ENCODE results near the gene AKR1B1. TPM values are rescaled to one million over a fixed set of nuclear protein-coding genes. Genes with fewer than 3 reads are reported as not detected.
A peak's percentile ranks its signal among the peaks of the same experiment; 100 is the strongest.

Gene AKR1B1
- total and polyA plus RNA-seq, 9 of the 15 experiments (the other 6 are each of a cell fraction or from before 2014, with no cell fraction given) = 2.0 to 10.6 (median 6.2) TPM

DNA sequence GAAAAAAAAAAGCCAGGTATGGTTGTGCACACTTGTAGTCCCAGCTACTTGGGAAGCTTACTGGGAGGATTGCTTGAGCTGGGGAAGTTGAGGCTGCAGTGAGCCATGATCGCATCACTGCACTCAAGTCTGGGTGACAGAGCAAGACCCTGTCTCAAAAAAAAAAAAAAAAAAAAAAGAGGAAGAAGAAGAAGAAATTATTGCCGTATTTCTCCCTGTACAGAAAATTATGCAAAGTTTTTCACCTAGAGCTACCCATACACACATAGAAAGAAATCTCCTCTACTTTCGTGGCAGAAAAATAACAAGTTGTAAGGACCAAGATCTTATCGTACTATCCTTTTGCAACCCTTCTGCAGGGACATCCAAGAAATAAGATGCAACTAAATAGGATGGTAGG lies 25.5 kb downstream of the AKR1B1 start:
- Histone ChIP-seq H3K27ac (ENCODE audit: extremely low read depth, low read depth, low read length) (no peak overlapping the region), H3K9me3 (replicated peaks; ENCODE audit: control insufficient read depth, insufficient read depth, low read depth, low read length) (no peaks in the 10 kb centered on the region), H3K79me2 (ENCODE audit: control insufficient read depth, insufficient read depth, low read length) (no peaks in the 10 kb centered on the region), H3K36me3 (ENCODE audit: control insufficient read depth, insufficient read depth, low read length) (no peaks in the 10 kb centered on the region), H2AFZ (ENCODE audit: low read depth, low read length) (no peak overlapping the region), H3K9me1 (ENCODE audit: control insufficient read depth, insufficient read depth, low read length) (no peaks in the 10 kb centered on the region), H3K4me3 (no peak overlapping the region), H3K4me1 (replicated peaks in 1 of 2; ENCODE audit: control insufficient read depth in 2 of 2, insufficient read depth in 2 of 2, low read length in 2 of 2) (peaks cover 4 to 6% of the 10 kb centered on the region in 2 experiments; a peak in 2 of 5 replicates), H3K4me2 (ENCODE audit: insufficient read depth, low read length) (no peak overlapping the region), H4K20me1 (replicated peaks; ENCODE audit: control insufficient read depth, insufficient read depth, low read length) (peaks cover 6% of the 10 kb centered on the region; the same call in 1 of the 2 replicates), H3K9ac (ENCODE audit: insufficient read depth in 1 of 2, low read depth in 2 of 2, low read length in 2 of 2) (no peak overlapping the region), H3K27me3 (ENCODE audit: control insufficient read depth in 2 of 2, insufficient read depth in 2 of 2, low read length in 2 of 2) (peaks cover 2 to 10% of the 10 kb centered on the region in 2 experiments; a peak in 2 of 5 replicates)
- 11% methylated on average over 4 of the region's 4 CpGs for WGBS (ENCODE audit: insufficient coverage, low coverage, missing lambda C conversion rate)
- no TSS peak for BruUV-seq (replicated peaks)
- FAIRE-seq (no peak), DNase-seq (ENCODE audit: extremely low read depth in 1 of 4, low spot score in 3 of 4) (no peak), ATAC-seq (no peak)
- no peak for TF ChIP-seq SLC30A9 (CRISPR knock-in tag; IDR thresholded peaks at IDR 0.05)
- no peak for TF ChIP-seq ZNF324 (CRISPR knock-in tag; IDR thresholded peaks at IDR 0.05)
- TF ChIP-seq EP400 (IDR thresholded peaks at IDR 0.05) = no peak
- TF ChIP-seq MYNN (IDR thresholded peaks at IDR 0.05) = no peak
- TF ChIP-seq MYNN (CRISPR knock-in tag; IDR thresholded peaks at IDR 0.05) = no peak
- 0 out of 2 replicates have a peak, but pooled peaks have one; percentile 12 for TF ChIP-seq PHF8 (IDR thresholded peaks at IDR 0.05; ENCODE audit: borderline replicate concordance, low read length)
- TF ChIP-seq, protein P1, sequence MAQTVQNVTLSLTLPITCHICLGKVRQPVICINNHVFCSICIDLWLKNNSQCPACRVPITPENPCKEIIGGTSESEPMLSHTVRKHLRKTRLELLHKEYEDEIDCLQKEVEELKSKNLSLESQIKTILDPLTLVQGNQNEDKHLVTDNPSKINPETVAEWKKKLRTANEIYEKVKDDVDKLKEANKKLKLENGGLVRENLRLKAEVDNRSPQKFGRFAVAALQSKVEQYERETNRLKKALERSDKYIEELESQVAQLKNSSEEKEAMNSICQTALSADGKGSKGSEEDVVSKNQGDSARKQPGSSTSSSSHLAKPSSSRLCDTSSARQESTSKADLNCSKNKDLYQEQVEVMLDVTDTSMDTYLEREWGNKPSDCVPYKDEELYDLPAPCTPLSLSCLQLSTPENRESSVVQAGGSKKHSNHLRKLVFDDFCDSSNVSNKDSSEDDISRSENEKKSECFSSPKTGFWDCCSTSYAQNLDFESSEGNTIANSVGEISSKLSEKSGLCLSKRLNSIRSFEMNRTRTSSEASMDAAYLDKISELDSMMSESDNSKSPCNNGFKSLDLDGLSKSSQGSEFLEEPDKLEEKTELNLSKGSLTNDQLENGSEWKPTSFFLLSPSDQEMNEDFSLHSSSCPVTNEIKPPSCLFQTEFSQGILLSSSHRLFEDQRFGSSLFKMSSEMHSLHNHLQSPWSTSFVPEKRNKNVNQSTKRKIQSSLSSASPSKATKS (CRISPR knock-in tag; IDR thresholded peaks at IDR 0.05) = no peak
- TF ChIP-seq, protein P2, sequence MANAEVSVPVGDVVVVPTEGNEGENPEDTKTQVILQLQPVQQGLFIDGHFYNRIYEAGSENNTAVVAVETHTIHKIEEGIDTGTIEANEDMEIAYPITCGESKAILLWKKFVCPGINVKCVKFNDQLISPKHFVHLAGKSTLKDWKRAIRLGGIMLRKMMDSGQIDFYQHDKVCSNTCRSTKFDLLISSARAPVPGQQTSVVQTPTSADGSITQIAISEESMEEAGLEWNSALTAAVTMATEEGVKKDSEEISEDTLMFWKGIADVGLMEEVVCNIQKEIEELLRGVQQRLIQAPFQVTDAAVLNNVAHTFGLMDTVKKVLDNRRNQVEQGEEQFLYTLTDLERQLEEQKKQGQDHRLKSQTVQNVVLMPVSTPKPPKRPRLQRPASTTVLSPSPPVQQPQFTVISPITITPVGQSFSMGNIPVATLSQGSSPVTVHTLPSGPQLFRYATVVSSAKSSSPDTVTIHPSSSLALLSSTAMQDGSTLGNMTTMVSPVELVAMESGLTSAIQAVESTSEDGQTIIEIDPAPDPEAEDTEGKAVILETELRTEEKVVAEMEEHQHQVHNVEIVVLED (CRISPR knock-in tag; IDR thresholded peaks at IDR 0.05) = no peak
- ChIA-PET CTCF (ENCODE audit: low intra/inter-chr PET ratio) (interaction anchor here (1.2 to 6.0 kb wide), 5 partner anchors 17 to 520 kb away, joined by 3 to 95 read pairs (median 9); no protein-coding TSS in a partner anchor), POLR2A (interaction anchor here (0.6 to 1.6 kb wide), 7 partner anchors 9 to 1205 kb away, joined by 3 to 7 read pairs (median 6); partner anchors contain the start of gene SLC35B4)
- intact Hi-C loops (cut with micrococcal nuclease) (loop anchor here (2.0 to 10.0 kb wide), 2 partner anchors 45 to 301 kb away; no protein-coding TSS in a partner anchor), in situ Hi-C loops (cut with MboI) (no loop called here)
